ENCODE results near the gene PLEKHF1.

- TF ChIP-seq CTCF (IDR thresholded peaks at IDR 0.05; ENCODE audit: low read length) (no peak), EZH2 (optimal IDR thresholded peaks at IDR 0.05; ENCODE audit: low read depth, low read length) (no peak), EZH2phosphoT487 (IDR thresholded peaks at IDR 0.05; ENCODE audit: low read length) (no peak)
Measured at GRCh38 chr19:29682236-29682895, 17.1 kb downstream of the PLEKHF1 start.
